Activated CD8-positive, alpha-beta memory T cell treated with anti-CD3 and anti-CD28 coated beads, Interleukin-2, amount 50 U/mL, for 1 hour (primary cell): ENCODE measurements around the gene NUP210L.
A peak's percentile ranks its signal among the peaks of the same experiment; 100 is the strongest.
"Not testable (repeated sequence)": the region's sequence is repeated elsewhere in the genome, so short reads cannot be mapped to it uniquely, and the experiment has no call there.

Experiments
- DNase-seq: peaks from one replicate; pipeline ENCODE4 v3.0.0-alpha.2; 2020; ENCODE audit errors: extremely low read depth

NUP210L gene

GRCh38 chr1:154170547-154171222 lies 15.8 kb upstream of the NUP210L start:
- no peak for DNase-seq

- no peak for DNase-seq
Measured at GRCh38 chr1:154167461-154167860, 12.6 kb upstream of the NUP210L start.

GRCh38 chr1:154166207-154166606 lies 11.3 kb upstream of the NUP210L start:
- DNase-seq: no peak

GRCh38 chr1:154159554-154159953 lies 4.7 kb upstream of the NUP210L start:
- no peak for DNase-seq

- DNase-seq: no peak
Measured at GRCh38 chr1:154158307-154159125, 3.6 kb upstream of the NUP210L start.

- peak; percentile 53 for DNase-seq
Measured at GRCh38 chr1:154157520-154158306, 2.8 kb upstream of the NUP210L start.

GRCh38 chr1:154155251-154155650 lies 378 bp upstream of the NUP210L start:
- no peak for DNase-seq

GRCh38 chr1:154154053-154154452 lies 820 bp downstream of the NUP210L start:
- no peak for DNase-seq

- DNase-seq: no peak
Measured at GRCh38 chr1:154151311-154151710, 3.6 kb downstream of the NUP210L start.

- DNase-seq: no peak
Measured at GRCh38 chr1:154148807-154149206, 6.1 kb downstream of the NUP210L start.

- DNase-seq: not testable (repeated sequence)
Measured at GRCh38 chr1:154147505-154147904, 7.4 kb downstream of the NUP210L start.

GRCh38 chr1:154145986-154146385 lies 8.9 kb downstream of the NUP210L start:
- no peak for DNase-seq

GRCh38 chr1:154142358-154142757 lies 12.5 kb downstream of the NUP210L start:
- DNase-seq: no peak

- no peak for DNase-seq
Measured at GRCh38 chr1:154141240-154141639, 13.6 kb downstream of the NUP210L start.

- no peak for DNase-seq
Measured at GRCh38 chr1:154137888-154138287, 17.0 kb downstream of the NUP210L start.

- DNase-seq: no peak
Measured at GRCh38 chr1:154133256-154133655, 21.6 kb downstream of the NUP210L start.

- no peak for DNase-seq
Measured at GRCh38 chr1:154129391-154129970, 25.4 kb downstream of the NUP210L start.

GRCh38 chr1:154123205-154123604 lies 31.7 kb downstream of the NUP210L start:
- DNase-seq: not testable (repeated sequence)

- DNase-seq: no peak
Measured at GRCh38 chr1:154117642-154118041, 37.2 kb downstream of the NUP210L start.

- no peak for DNase-seq
Measured at GRCh38 chr1:154115180-154115579, 39.7 kb downstream of the NUP210L start.

GRCh38 chr1:154104433-154105082 lies 50.3 kb downstream of the NUP210L start:
- no peak for DNase-seq
